Hepatocyte (in vitro differentiated cells): ENCODE results near the gene MBOAT7. TPM values are rescaled to one million over a fixed set of nuclear protein-coding genes. Genes with fewer than 3 reads are reported as not detected.
"Not testable (repeated sequence)": the region's sequence is repeated elsewhere in the genome, so short reads cannot be mapped to it uniquely, and the experiment has no call there.

ENCODE experiments used
- DNase-seq: peaks from one replicate; pipeline ENCODE4 v3.0.0-alpha.2; 2016; ENCODE audit warnings: low spot score
- H2AFZ ChIP-seq: fragments of 200-600 bp; sonication (generic); 2 replicates; pipeline ENCODE4 v1.6.0; 2016; ENCODE audit warnings: antibody characterized with exemption, mild to moderate bottlenecking
- H3K27ac ChIP-seq: fragments of 200-600 bp; sonication (generic); 2 replicates; pipeline ENCODE4 v1.5.1; 2016; ENCODE audit warnings: mild to moderate bottlenecking
- H3K27me3 ChIP-seq: fragments of 200-600 bp; sonication (generic); 2 replicates; pipeline ENCODE4 v1.6.1; 2016
- H3K36me3 ChIP-seq: fragments of 200-600 bp; sonication (generic); replicated peaks from 2 replicates; pipeline ENCODE4 v1.5.1; 2016; ENCODE audit warnings: low read depth; ENCODE audit not compliant: insufficient read depth
- H3K4me1 ChIP-seq: fragments of 200-600 bp; sonication (generic); 2 replicates; pipeline ENCODE4 v1.5.1; 2016; ENCODE audit warnings: mild to moderate bottlenecking, moderate library complexity; ENCODE audit not compliant: insufficient read depth
- H3K4me2 ChIP-seq: fragments of 200-600 bp; sonication (generic); 2 replicates; pipeline ENCODE4 v1.6.0; 2016
- H3K4me3 ChIP-seq: fragments of 200-600 bp; sonication (generic); 2 replicates; pipeline ENCODE4 v1.5.1; 2016; ENCODE audit warnings: mild to moderate bottlenecking
- H3K79me2 ChIP-seq: fragments of 200-600 bp; sonication (generic); 2 replicates; pipeline ENCODE4 v1.6.0; 2017; ENCODE audit warnings: mild to moderate bottlenecking
- H3K9me2 ChIP-seq: fragments of 200-600 bp; sonication (generic); replicated peaks from 2 replicates; pipeline ENCODE4 v1.6.0; 2017; ENCODE audit warnings: mild to moderate bottlenecking; ENCODE audit not compliant: insufficient read depth
- H3K9me3 ChIP-seq: fragments of 200-600 bp; sonication (generic); 2 replicates; pipeline ENCODE4 v1.5.1; 2016; ENCODE audit warnings: low read depth, mild to moderate bottlenecking
- H4K20me1 ChIP-seq: fragments of 200-600 bp; sonication (generic); 2 replicates; pipeline ENCODE4 v1.6.0; 2016; ENCODE audit warnings: mild to moderate bottlenecking; ENCODE audit not compliant: insufficient read depth, poor library complexity, severe bottlenecking
- CTCF ChIP-seq: fragments of 200-600 bp; sonication (generic); IDR thresholded peaks from 2 replicates; pipeline ENCODE4 v1.5.1; 2016; ENCODE audit warnings: antibody characterized with exemption, mild to moderate bottlenecking; ENCODE audit not compliant: poor library complexity
- EZH2 ChIP-seq: fragments of 200-600 bp; sonication (generic); IDR thresholded peaks from 2 replicates; pipeline ENCODE4 v1.6.1; 2016; ENCODE audit warnings: antibody characterized with exemption, mild to moderate bottlenecking, borderline replicate concordance
- EZH2phosphoT487 ChIP-seq: fragments of 200-600 bp; sonication (generic); IDR thresholded peaks from one replicate; pipeline ENCODE4 v1.6.1; 2018; ENCODE audit warnings: antibody characterized with exemption, mild to moderate bottlenecking, low read depth, moderate library complexity; ENCODE audit not compliant: unreplicated experiment, severe bottlenecking
- WGBS: methylation state at CpG from one replicate; pipeline ENCODE4 v1.1.6; 2016; ENCODE audit warnings: low lambda C conversion rate; ENCODE audit errors: missing lambda C conversion rate; 5-methylcytosine and 5-hydroxymethylcytosine counted together
- polyA plus RNA-seq: library from polyadenylated mRNA; unstranded; fragments of >200 nt; fragmentation: Nextera tagmentation; extraction: Ambion mirVana; gene quantifications from 2 replicates; pipeline ENCODE4 v1.2.1, GENCODE V29; 2016
- total RNA-seq: library from RNA; depleted of rRNA; stranded (reverse); fragments of >200 nt; gene quantifications from 2 replicates; pipeline ENCODE4 v1.2.3, GENCODE V29; 2014

MBOAT7 gene
- total and polyA plus RNA-seq, 2 experiments from 2014 or later = 93.5 to 179 TPM

- Histone ChIP-seq H3K27me3 (no peaks in the 10 kb centered on the region), H3K4me2 (no peak overlapping the region), H4K20me1 (no peaks in the 10 kb centered on the region), H3K27ac (peak overlapping the region; percentile 81), H3K79me2 (peaks cover 19% of the 10 kb centered on the region), H3K4me3 (no peak overlapping the region), H2AFZ (no peak overlapping the region), H3K9me3 (no peaks in the 10 kb centered on the region), H3K4me1 (no peaks in the 10 kb centered on the region), H3K36me3 (no peaks in the 10 kb centered on the region), H3K9me2 (no peaks in the 10 kb centered on the region)
- TF ChIP-seq EZH2phosphoT487 (no peak), CTCF (no peak), EZH2 (no peak)
- 98% methylated on average over 8 of the region's 8 CpGs for WGBS
- DNase-seq = no peak
These were observed 3.0 kb downstream of the MBOAT7 start for GRCh38 chr19:54186351-54186750.

GRCh38 chr19:54183431-54183830 lies 5.9 kb downstream of the MBOAT7 start:
- no peak for TF ChIP-seq CTCF
- no peak for TF ChIP-seq EZH2phosphoT487
- TF ChIP-seq EZH2 = no peak
- H3K9me2 ChIP-seq = no peaks in the 10 kb centered on the region
- no peaks in the 10 kb centered on the region for H3K4me1 ChIP-seq
- no peak overlapping the region for H3K4me3 ChIP-seq
- no peak overlapping the region for H2AFZ ChIP-seq
- peaks cover 16% of the 10 kb centered on the region for H3K79me2 ChIP-seq
- no peaks in the 10 kb centered on the region for H3K36me3 ChIP-seq
- H3K4me2 ChIP-seq = no peak overlapping the region
- DNase-seq = no peak
- no peaks in the 10 kb centered on the region for H3K27me3 ChIP-seq
- H3K9me3 ChIP-seq = no peaks in the 10 kb centered on the region
- WGBS = 96% methylated on average over 11 of the region's 11 CpGs
- H3K27ac ChIP-seq = no peak overlapping the region
- no peaks in the 10 kb centered on the region for H4K20me1 ChIP-seq

GRCh38 chr19:54181894-54182293 lies 7.5 kb downstream of the MBOAT7 start:
- not testable (repeated sequence) for H3K36me3 ChIP-seq, H3K79me2 ChIP-seq, H3K9me3 ChIP-seq, H3K4me1 ChIP-seq, H3K27ac ChIP-seq, H4K20me1 ChIP-seq, H3K4me2 ChIP-seq, H3K27me3 ChIP-seq, H2AFZ ChIP-seq, H3K9me2 ChIP-seq, H3K4me3 ChIP-seq, DNase-seq
- 93% methylated on average over 2 of the region's 3 CpGs for WGBS

GRCh38 chr19:54180691-54181091 lies 8.7 kb downstream of the MBOAT7 start:
- no peaks in the 10 kb centered on the region for H3K36me3 ChIP-seq
- H3K9me3 ChIP-seq = no peaks in the 10 kb centered on the region
- H4K20me1 ChIP-seq = no peaks in the 10 kb centered on the region
- TF ChIP-seq CTCF = no peak
- TF ChIP-seq EZH2 = no peak
- no peak for TF ChIP-seq EZH2phosphoT487
- 96% methylated on average over 26 of the region's 37 CpGs for WGBS
- H3K4me1 ChIP-seq = no peaks in the 10 kb centered on the region
- H3K4me3 ChIP-seq = no peak overlapping the region
- no peak for DNase-seq
- H3K27me3 ChIP-seq = no peaks in the 10 kb centered on the region
- no peak overlapping the region for H2AFZ ChIP-seq
- H3K4me2 ChIP-seq = no peak overlapping the region
- no peaks in the 10 kb centered on the region for H3K79me2 ChIP-seq
- H3K27ac ChIP-seq = no peak overlapping the region
- H3K9me2 ChIP-seq = no peaks in the 10 kb centered on the region
